Mucosa of descending colon (tissue), 3 donors: ENCODE data around the gene SLC10A7. TPM values are rescaled to one million over a fixed set of nuclear protein-coding genes. Genes with fewer than 3 reads are reported as not detected.

ENCODE experiments used
- ATAC-seq: fragments of 200-7000 bp; cut with Tn5 transposase; one replicate; pipeline ENCODE4 v1.9.1; 2020; ENCODE audit warnings: mild to moderate bottlenecking, moderate library complexity
- DNase-seq, 3 donors: peaks; one replicate each; pipeline ENCODE4 v3.0.0-alpha.2; 2020
- H3K36me3 ChIP-seq: fragments of 200-600 bp; one replicate; pipeline ENCODE4 v1.8.0; 2021; ENCODE audit warnings: low read depth, mild to moderate bottlenecking
- H3K4me1 ChIP-seq: fragments of 200-600 bp; one replicate; pipeline ENCODE4 v1.8.0; 2021; ENCODE audit warnings: low read depth, mild to moderate bottlenecking
- H3K4me3 ChIP-seq: fragments of 200-600 bp; one replicate; pipeline ENCODE4 v1.8.0; 2021; ENCODE audit warnings: mild to moderate bottlenecking
- H3K9me3 ChIP-seq: fragments of 200-600 bp; one replicate; pipeline ENCODE4 v1.8.0; 2021; ENCODE audit warnings: mild to moderate bottlenecking
- intact Hi-C, 2 donors: fragments of 100-400 bp; cut with DNase I in 1 of 2; cut with micrococcal nuclease in 1 of 2; formaldehyde crosslinking; loops; one replicate each; pipeline versions ENCODE4 v1.11.0 to v1.11.1; 2022; cut with DNase I, micrococcal nuclease
- total RNA-seq, 3 donors: library from RNA; stranded (reverse); fragmentation: NEBNext Ultra II Directional in 2 of 3; extraction: Animal tissue kit (Norgen Biotek cat#: 25700) in 2 of 3; gene quantifications; one replicate each; pipeline versions ENCODE4 v1.2.1 to v1.2.4, GENCODE V29; 2021 to 2023
- TF ChIP-seq, protein P1 (sequence below): fragments of 200-600 bp; IDR thresholded peaks from one replicate; pipeline ENCODE4 v1.8.0; 2022; ENCODE audit warnings: antibody characterized with exemption, mild to moderate bottlenecking
- donor health status: DM: no; HTN: no; CAD: no; lungs with moderate emphysema.
- donor health status: DM: no; HTN: no; CAD: no.
- donor health status: DM: no; HTN: yes; CAD: no.

The SLC10A7 gene
- total RNA-seq, 3 donors from 2014 or later = 10.8 to 18.4 (median 18.1) TPM

- no peak overlapping the region for H3K4me3 ChIP-seq
- intact Hi-C loops = no loop called here
- TF ChIP-seq, protein P1, sequence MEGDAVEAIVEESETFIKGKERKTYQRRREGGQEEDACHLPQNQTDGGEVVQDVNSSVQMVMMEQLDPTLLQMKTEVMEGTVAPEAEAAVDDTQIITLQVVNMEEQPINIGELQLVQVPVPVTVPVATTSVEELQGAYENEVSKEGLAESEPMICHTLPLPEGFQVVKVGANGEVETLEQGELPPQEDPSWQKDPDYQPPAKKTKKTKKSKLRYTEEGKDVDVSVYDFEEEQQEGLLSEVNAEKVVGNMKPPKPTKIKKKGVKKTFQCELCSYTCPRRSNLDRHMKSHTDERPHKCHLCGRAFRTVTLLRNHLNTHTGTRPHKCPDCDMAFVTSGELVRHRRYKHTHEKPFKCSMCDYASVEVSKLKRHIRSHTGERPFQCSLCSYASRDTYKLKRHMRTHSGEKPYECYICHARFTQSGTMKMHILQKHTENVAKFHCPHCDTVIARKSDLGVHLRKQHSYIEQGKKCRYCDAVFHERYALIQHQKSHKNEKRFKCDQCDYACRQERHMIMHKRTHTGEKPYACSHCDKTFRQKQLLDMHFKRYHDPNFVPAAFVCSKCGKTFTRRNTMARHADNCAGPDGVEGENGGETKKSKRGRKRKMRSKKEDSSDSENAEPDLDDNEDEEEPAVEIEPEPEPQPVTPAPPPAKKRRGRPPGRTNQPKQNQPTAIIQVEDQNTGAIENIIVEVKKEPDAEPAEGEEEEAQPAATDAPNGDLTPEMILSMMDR = no peak
Measured at GRCh38 chr4:146244496-146244895, 277.2 kb downstream of the SLC10A7 start.

GRCh38 chr4:146243883-146244277 is 277.9 kb downstream of the SLC10A7 start:
- TF ChIP-seq, protein P1 = no peak
- intact Hi-C loops = no loop called here
- Histone ChIP-seq H3K4me1 (peaks cover 16% of the 10 kb centered on the region), H3K4me3 (no peak overlapping the region), H3K36me3 (no peaks in the 10 kb centered on the region), H3K9me3 (no peaks in the 10 kb centered on the region)
- ATAC-seq (no peak), DNase-seq (no peak)

More at GRCh38 chr4:146244496-146244895, 277.2 kb downstream of the SLC10A7 start:
- Histone ChIP-seq H3K9me3 (no peaks in the 10 kb centered on the region), H3K36me3 (no peaks in the 10 kb centered on the region), H3K4me1 (peaks cover 16% of the 10 kb centered on the region)
- DNase-seq (no peak), ATAC-seq (no peak)

DNA sequence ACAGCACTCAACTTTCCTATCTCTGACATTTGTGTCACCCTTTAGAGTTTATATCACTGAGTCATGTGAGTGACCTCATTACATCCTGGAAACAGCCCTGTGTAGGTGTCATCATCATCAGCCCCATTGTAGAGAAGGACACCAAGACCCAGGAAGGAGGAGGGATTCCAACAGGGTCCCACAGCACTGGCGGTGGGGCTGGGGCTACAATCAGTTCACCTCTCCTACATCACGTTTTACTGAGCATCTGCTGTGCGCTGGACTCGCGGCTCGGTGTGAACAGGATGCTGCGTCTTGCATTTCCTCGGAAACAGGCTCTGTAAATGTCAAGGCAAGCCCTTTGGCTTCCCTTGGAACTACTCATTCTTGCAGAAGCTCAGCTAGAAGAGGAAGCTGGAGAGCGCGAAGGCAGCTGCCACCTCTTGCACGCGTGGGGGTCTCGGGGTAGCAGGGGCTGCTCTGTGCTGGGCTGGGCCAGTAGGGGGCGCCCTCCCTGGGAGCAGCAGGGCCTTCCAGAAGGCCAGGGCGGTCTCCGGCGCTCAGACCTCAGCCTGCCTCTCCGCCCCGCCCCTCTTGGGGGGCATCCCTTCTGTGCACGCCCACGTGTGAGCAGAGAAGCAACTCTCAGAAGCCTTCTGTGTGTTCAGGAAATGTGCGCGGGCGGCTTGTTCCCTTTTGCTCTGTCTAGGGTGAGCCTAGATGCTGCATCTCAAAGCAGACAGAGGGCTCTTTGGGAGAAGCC is 278.4 kb downstream of the SLC10A7 start:
- no peak overlapping the region for H3K4me3 ChIP-seq
- ATAC-seq (no peak), DNase-seq (peak in 1 of 3 donors; percentile 35)
- H3K36me3 ChIP-seq = no peaks in the 10 kb centered on the region
- intact Hi-C loops = no loop called here
- TF ChIP-seq, protein P1 = no peak
- no peaks in the 10 kb centered on the region for H3K9me3 ChIP-seq
- peaks cover 16% of the 10 kb centered on the region for H3K4me1 ChIP-seq

- no peak overlapping the region for H3K4me3 ChIP-seq
- intact Hi-C loops = no loop called here
- H3K36me3 ChIP-seq = no peaks in the 10 kb centered on the region
- H3K4me1 ChIP-seq = peaks cover 10% of the 10 kb centered on the region
- TF ChIP-seq, protein P1 = no peak
- DNase-seq = no peak
- no peak for ATAC-seq
- no peaks in the 10 kb centered on the region for H3K9me3 ChIP-seq
Measured at GRCh38 chr4:146238107-146238506, 283.6 kb downstream of the SLC10A7 start.

- TF ChIP-seq, protein P1 = no peak
- Histone ChIP-seq H3K4me1 (peaks cover 6% of the 10 kb centered on the region), H3K9me3 (no peaks in the 10 kb centered on the region), H3K36me3 (no peaks in the 10 kb centered on the region), H3K4me3 (no peak overlapping the region)
- DNase-seq = no peak
- intact Hi-C loops = no loop called here
- ATAC-seq = no peak
Measured at GRCh38 chr4:146237092-146237491, 284.6 kb downstream of the SLC10A7 start.
